Stimulated activated CD8-positive, alpha-beta memory T cell treated with anti-CD3 and anti-CD28 coated beads, Interleukin-15, amount 100 ng/mL, for 4 hours (primary cell): ENCODE data around the gene EOGT.

ENCODE experiments used
- DNase-seq, 2 donors: peaks; one replicate each; pipeline ENCODE4 v3.0.0-alpha.2; 2020; ENCODE audit warnings: low read depth in 2 of 2

The EOGT gene

GRCh38 chr3:69013253-69014021, at the start of gene EOGT:
TSS of gene EOGT (minus strand) at chr3:69013684. CDS start at chr3:69009846, 3,838 bp downstream.
- DNase-seq: peak; percentile 53 to 58

- DNase-seq: no peak
These were observed 46.2 kb upstream of the EOGT start for GRCh38 chr3:69059688-69060087.

DNA sequence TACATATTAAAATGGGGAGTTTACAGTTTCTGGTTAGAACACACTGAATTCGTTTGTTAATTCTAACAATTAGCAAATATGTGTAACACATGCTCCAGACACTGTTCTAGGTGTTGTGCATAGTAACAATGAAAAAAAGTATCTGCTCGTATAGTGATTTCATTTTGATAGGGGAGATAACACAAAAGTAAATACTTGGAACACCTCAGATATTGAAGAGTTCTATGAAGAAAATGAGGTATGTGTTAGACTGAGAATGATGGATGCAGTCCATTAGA, 45.4 kb upstream of the EOGT start:
- DNase-seq: no peak

DNA sequence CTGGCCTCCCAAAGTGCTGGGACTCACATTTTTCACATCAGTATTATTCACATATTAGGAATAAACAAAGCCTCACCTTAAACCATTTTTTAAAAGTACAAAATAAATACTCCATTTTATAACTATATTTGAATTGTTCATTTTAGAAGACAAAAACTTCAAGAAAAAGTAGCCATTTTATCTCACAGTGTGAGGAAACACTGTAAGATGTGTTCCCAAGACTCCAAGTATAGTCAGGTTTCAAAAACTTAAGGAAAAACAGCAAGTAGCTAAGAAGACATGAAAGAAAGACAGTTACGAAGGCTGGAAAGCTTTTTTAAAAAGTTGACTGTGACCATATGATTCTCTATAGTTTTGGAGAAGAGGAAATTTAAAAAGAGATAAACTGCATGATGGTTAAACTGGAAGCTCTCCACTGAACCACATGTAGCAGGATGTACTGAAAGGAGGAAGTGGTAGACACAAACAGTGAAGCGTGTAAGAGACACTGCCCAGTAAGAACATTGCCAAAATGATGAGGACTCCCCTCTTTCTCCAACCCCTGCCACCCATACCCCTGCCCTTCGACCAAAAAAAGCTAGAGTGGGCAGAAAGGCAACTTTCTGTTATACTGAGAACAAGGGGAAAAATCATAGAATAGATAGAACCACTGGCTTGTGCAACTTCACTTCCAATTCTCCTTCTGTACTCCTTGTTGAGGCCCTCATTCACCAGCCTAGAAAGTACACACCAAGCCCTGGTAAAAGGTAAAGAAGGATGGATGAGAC, 44.9 kb upstream of the EOGT start:
- no peak for DNase-seq

GRCh38 chr3:69052472-69052898, 39.0 kb upstream of the EOGT start:
- DNase-seq: no peak

- peak; percentile 90 to 96 for DNase-seq
These were observed 38.4 kb upstream of the EOGT start, which contains the start of gene TMF1 for GRCh38 chr3:69051756-69052471. TSS of gene TMF1 (minus strand) at chr3:69052333. CDS start at chr3:69052086, 247 bp downstream.

DNA sequence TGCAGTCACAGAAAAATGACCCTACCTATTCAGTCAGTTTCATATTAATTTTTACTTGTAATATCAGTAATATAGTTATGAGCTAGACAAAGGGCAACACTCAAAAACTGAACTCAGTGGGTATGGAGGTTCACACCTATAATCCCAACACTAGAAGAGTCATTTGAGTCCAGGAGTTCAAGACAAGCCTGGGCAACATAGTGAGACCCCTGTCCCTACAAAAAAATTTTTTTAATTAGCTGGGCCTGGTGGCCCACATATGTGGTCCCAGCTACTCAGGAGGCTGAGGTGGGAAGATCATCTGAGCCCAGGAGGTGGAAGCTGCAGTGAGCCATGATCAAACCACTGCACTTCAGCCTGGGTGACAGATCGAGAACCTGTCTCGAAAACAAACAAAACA, 35.5 kb upstream of the EOGT start:
- no peak for DNase-seq

GRCh38 chr3:69044608-69045007, 31.1 kb upstream of the EOGT start:
- DNase-seq: no peak

- DNase-seq: no peak
These were observed 20.0 kb upstream of the EOGT start for GRCh38 chr3:69033470-69033869.

- no peak for DNase-seq
These were observed 19.3 kb upstream of the EOGT start for GRCh38 chr3:69032737-69033136.

GRCh38 chr3:69032142-69032541, 18.7 kb upstream of the EOGT start:
- no peak for DNase-seq

- DNase-seq: no peak
These were observed 18.2 kb upstream of the EOGT start for GRCh38 chr3:69031635-69032034.

- no peak for DNase-seq
These were observed 7.4 kb upstream of the EOGT start for GRCh38 chr3:69020857-69021256.

GRCh38 chr3:69020424-69020823, 6.9 kb upstream of the EOGT start:
- DNase-seq: no peak

GRCh38 chr3:69016901-69017300, 3.4 kb upstream of the EOGT start:
- DNase-seq: no peak

GRCh38 chr3:69016102-69016501, 2.6 kb upstream of the EOGT start:
- no peak for DNase-seq

DNA sequence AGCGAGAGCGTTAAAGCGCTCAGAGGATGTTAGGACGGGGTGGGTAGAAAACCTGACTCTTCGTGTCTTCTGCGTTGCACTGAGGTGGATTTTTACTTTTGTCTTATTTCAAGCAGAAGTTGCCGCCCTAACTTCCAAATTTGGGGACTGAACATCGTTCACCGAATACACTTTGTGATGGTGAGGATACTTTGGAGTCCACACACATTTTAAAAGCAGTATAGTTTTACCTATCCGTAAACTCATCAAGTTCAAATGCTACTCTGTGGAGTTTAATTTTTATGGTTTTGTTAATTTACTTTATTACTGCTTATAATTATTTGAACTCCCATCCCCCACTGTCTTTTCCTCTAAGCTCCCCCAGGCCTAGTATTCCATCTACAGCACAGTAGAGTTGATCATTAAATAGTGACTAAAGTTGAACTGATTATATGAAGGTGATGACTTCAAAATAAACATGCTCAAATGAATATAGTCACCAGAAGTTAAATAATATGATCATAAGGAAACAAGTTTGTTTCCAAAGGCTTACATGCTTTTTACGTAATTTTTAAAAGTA, 617 bp upstream of the EOGT start:
- no peak for DNase-seq

- DNase-seq: peak in 1 of 2 donors; percentile 4
These were observed 658 bp downstream of the EOGT start for GRCh38 chr3:69012800-69013252.

- DNase-seq: no peak
These were observed 1.2 kb downstream of the EOGT start for GRCh38 chr3:69012100-69012799.

- no peak for DNase-seq
These were observed 2.3 kb downstream of the EOGT start for GRCh38 chr3:69011096-69011730.
